ENCODE measurements around the gene TBX20. TPM values are rescaled to one million over a fixed set of nuclear protein-coding genes. Genes with fewer than 3 reads are reported as not detected.

Gene TBX20
- total RNA-seq, 1 donor from 2014 or later = 1.3 TPM

DNA sequence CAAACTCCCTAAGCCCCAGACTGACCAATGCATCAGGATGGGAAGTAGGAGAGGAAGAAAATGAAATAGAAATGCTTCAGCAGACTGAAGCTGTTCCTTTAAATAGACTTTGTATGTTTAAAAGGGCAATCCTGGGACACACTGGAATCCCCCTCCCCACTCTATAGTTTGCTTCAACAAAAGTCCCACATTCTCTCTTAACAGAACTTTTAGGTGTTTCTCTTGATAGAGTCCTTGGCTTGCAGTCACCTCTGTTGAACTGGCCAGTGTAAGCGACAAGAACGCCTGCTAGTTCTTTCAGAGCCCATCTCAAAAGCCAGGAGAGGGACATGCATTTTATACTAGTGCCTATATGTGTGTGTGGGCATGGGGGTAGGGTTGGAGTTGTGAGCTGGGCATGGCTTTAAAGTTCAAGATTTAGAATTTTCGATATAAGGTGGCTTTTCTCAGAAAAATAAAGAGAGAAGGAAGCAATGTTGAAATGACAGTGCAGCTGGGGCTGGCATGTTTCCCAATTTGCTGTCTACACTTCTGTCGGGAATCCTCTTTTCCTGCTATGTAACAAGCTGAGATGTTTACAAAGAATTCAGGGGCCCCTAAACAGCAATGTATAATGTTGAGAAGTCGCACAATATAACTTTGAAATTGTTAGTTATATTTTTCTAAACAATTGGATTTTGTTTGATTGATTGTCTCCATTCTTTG lies 2.1 kb downstream of the TBX20 start:
- Histone ChIP-seq H3K9ac (ENCODE audit: low read length) (no peak overlapping the region), H3K27me3 (ENCODE audit: insufficient read depth, low read length) (peaks cover 95% of the 10 kb centered on the region), H2AFZ (ENCODE audit: low read depth, low read length) (no peak overlapping the region), H4K20me1 (ENCODE audit: insufficient read depth, low read length) (no peaks in the 10 kb centered on the region), H3K4me1 (ENCODE audit: insufficient read depth, low read length) (peaks cover 8% of the 10 kb centered on the region), H3K9me3 (ENCODE audit: insufficient read depth, low read depth, low read length) (peaks cover 9% of the 10 kb centered on the region), H3K27ac (ENCODE audit: low read depth, low read length) (no peak overlapping the region), H3K4me2 (ENCODE audit: low read length) (no peak overlapping the region), H3K4me3 (ENCODE audit: insufficient read depth, low read depth, low read length) (no peak overlapping the region), H3K79me2 (ENCODE audit: insufficient read depth, low read length) (no peaks in the 10 kb centered on the region), H3K36me3 (ENCODE audit: insufficient read depth, low read length) (no peaks in the 10 kb centered on the region)
- H3K27me3 Mint-ChIP-seq (ENCODE audit: low read depth, unreplicated experiment) = peaks cover 87% of the 10 kb centered on the region
- no peaks in the 10 kb centered on the region for H3K36me3 Mint-ChIP-seq (ENCODE audit: low read depth, unreplicated experiment)
- H3K4me3 Mint-ChIP-seq (ENCODE audit: unreplicated experiment) = no peak overlapping the region
- no peak for DNase-seq (ENCODE audit: low read depth)
- peaks cover 20% of the 10 kb centered on the region for H3K9me3 Mint-ChIP-seq (ENCODE audit: unreplicated experiment)
- H3K4me1 Mint-ChIP-seq (ENCODE audit: low read depth, unreplicated experiment) = no peaks in the 10 kb centered on the region
- no peak overlapping the region for H3K27ac Mint-ChIP-seq (ENCODE audit: unreplicated experiment)
- no peak for FAIRE-seq
- peak; percentile 30 for TF ChIP-seq EZH2 (IDR thresholded peaks at IDR 0.05; ENCODE audit: insufficient read depth, low read length)
- TF ChIP-seq, protein P1, sequence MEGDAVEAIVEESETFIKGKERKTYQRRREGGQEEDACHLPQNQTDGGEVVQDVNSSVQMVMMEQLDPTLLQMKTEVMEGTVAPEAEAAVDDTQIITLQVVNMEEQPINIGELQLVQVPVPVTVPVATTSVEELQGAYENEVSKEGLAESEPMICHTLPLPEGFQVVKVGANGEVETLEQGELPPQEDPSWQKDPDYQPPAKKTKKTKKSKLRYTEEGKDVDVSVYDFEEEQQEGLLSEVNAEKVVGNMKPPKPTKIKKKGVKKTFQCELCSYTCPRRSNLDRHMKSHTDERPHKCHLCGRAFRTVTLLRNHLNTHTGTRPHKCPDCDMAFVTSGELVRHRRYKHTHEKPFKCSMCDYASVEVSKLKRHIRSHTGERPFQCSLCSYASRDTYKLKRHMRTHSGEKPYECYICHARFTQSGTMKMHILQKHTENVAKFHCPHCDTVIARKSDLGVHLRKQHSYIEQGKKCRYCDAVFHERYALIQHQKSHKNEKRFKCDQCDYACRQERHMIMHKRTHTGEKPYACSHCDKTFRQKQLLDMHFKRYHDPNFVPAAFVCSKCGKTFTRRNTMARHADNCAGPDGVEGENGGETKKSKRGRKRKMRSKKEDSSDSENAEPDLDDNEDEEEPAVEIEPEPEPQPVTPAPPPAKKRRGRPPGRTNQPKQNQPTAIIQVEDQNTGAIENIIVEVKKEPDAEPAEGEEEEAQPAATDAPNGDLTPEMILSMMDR (IDR thresholded peaks at IDR 0.05; ENCODE audit: insufficient read depth, low read depth, low read length) = no peak

DNA sequence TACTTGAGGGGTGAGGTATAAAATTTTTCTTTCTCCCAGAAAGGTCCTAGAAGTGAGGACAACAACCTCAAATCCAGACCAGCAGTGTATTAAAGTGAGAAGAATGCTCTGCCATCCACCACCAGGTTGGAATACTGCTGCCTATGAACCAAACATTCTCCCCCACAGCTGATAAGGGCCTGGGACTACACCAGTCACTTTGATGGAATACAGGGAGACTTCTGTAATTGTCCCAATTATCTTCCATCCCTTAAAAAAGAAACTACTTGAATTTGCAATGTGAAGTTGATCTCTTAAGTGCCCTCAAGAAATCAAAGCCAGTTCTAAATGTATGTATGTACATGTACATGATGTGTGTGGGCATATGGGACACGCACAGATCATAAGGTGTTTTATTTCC lies 3.0 kb downstream of the TBX20 start:
- Mint-ChIP-seq H3K36me3 (ENCODE audit: low read depth, unreplicated experiment) (no peaks in the 10 kb centered on the region), H3K27me3 (ENCODE audit: low read depth, unreplicated experiment) (peaks cover 81% of the 10 kb centered on the region), H3K4me1 (ENCODE audit: low read depth, unreplicated experiment) (no peaks in the 10 kb centered on the region), H3K4me3 (ENCODE audit: unreplicated experiment) (no peak overlapping the region), H3K9me3 (ENCODE audit: unreplicated experiment) (peaks cover 16% of the 10 kb centered on the region), H3K27ac (ENCODE audit: unreplicated experiment) (no peak overlapping the region)
- Histone ChIP-seq H3K79me2 (ENCODE audit: insufficient read depth, low read length) (no peaks in the 10 kb centered on the region), H3K9ac (ENCODE audit: low read length) (no peak overlapping the region), H2AFZ (ENCODE audit: low read depth, low read length) (no peak overlapping the region), H3K27me3 (ENCODE audit: insufficient read depth, low read length) (peaks cover 91% of the 10 kb centered on the region), H3K4me3 (ENCODE audit: insufficient read depth, low read depth, low read length) (no peak overlapping the region), H3K4me2 (ENCODE audit: low read length) (no peak overlapping the region), H3K36me3 (ENCODE audit: insufficient read depth, low read length) (no peaks in the 10 kb centered on the region), H3K27ac (ENCODE audit: low read depth, low read length) (no peak overlapping the region), H3K4me1 (ENCODE audit: insufficient read depth, low read length) (peaks cover 8% of the 10 kb centered on the region), H4K20me1 (ENCODE audit: insufficient read depth, low read length) (no peaks in the 10 kb centered on the region), H3K9me3 (ENCODE audit: insufficient read depth, low read depth, low read length) (peaks cover 9% of the 10 kb centered on the region)
- DNase-seq (ENCODE audit: low read depth) = no peak
- FAIRE-seq = no peak
- TF ChIP-seq, protein P1 (IDR thresholded peaks at IDR 0.05; ENCODE audit: insufficient read depth, low read depth, low read length) = no peak
- TF ChIP-seq EZH2 (IDR thresholded peaks at IDR 0.05; ENCODE audit: insufficient read depth, low read length) = peak; percentile 32

DNA sequence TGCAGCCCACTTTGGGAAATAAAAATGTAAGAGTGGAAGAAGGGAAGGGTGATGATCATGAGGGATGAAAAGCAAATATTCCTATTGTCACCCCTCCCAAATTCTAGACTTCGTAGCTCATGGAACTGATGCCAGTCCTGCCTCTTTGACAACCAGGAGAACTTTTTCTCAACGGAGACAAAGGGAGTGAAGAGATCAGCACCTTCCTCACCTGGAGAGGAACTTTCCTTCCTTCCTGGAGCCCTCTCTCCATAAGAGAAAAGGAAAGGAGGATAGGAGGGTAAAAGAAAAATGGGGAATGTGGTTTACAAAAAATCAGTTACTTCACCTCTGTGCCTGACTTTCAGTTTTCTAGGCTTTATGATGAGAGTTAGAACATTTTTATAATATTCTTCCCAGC lies 3.4 kb downstream of the TBX20 start:
- TF ChIP-seq EZH2 (IDR thresholded peaks at IDR 0.05; ENCODE audit: insufficient read depth, low read length) = no peak
- TF ChIP-seq, protein P1 (IDR thresholded peaks at IDR 0.05; ENCODE audit: insufficient read depth, low read depth, low read length) = no peak
- H3K27ac ChIP-seq (ENCODE audit: low read depth, low read length) = no peak overlapping the region
- no peak overlapping the region for H3K4me2 ChIP-seq (ENCODE audit: low read length)
- peaks cover 9% of the 10 kb centered on the region for H3K9me3 ChIP-seq (ENCODE audit: insufficient read depth, low read depth, low read length)
- no peak overlapping the region for H3K27ac Mint-ChIP-seq (ENCODE audit: unreplicated experiment)
- H3K4me3 Mint-ChIP-seq (ENCODE audit: unreplicated experiment) = no peak overlapping the region
- no peaks in the 10 kb centered on the region for H4K20me1 ChIP-seq (ENCODE audit: insufficient read depth, low read length)
- H3K79me2 ChIP-seq (ENCODE audit: insufficient read depth, low read length) = no peaks in the 10 kb centered on the region
- H2AFZ ChIP-seq (ENCODE audit: low read depth, low read length) = no peak overlapping the region
- no peak overlapping the region for H3K4me3 ChIP-seq (ENCODE audit: insufficient read depth, low read depth, low read length)
- DNase-seq (ENCODE audit: low read depth) = no peak
- H3K9me3 Mint-ChIP-seq (ENCODE audit: unreplicated experiment) = peaks cover 13% of the 10 kb centered on the region
- no peak for FAIRE-seq
- H3K36me3 ChIP-seq (ENCODE audit: insufficient read depth, low read length) = no peaks in the 10 kb centered on the region
- peaks cover 8% of the 10 kb centered on the region for H3K4me1 ChIP-seq (ENCODE audit: insufficient read depth, low read length)
- no peaks in the 10 kb centered on the region for H3K4me1 Mint-ChIP-seq (ENCODE audit: low read depth, unreplicated experiment)
- H3K36me3 Mint-ChIP-seq (ENCODE audit: low read depth, unreplicated experiment) = no peaks in the 10 kb centered on the region
- H3K27me3 Mint-ChIP-seq (ENCODE audit: low read depth, unreplicated experiment) = peaks cover 77% of the 10 kb centered on the region
- H3K27me3 ChIP-seq (ENCODE audit: insufficient read depth, low read length) = peaks cover 91% of the 10 kb centered on the region
- H3K9ac ChIP-seq (ENCODE audit: low read length) = no peak overlapping the region

Measured in astrocyte (in vitro differentiated cells and primary cell).